GM12874 (cell line): ENCODE results near the gene MRM1.

ENCODE experiments used
- CTCF ChIP-seq: IDR thresholded peaks from 2 replicates; pipeline ENCODE4 v1.5.1; 2011; ENCODE audit warnings: low read depth, mild to moderate bottlenecking, control low read depth, low read length, moderate library complexity; ENCODE audit not compliant: insufficient read depth

Gene MRM1

GRCh38 chr17:36602030-36602748 is 806 bp downstream of the MRM1 start:
- TF ChIP-seq CTCF = no peak

DNA sequence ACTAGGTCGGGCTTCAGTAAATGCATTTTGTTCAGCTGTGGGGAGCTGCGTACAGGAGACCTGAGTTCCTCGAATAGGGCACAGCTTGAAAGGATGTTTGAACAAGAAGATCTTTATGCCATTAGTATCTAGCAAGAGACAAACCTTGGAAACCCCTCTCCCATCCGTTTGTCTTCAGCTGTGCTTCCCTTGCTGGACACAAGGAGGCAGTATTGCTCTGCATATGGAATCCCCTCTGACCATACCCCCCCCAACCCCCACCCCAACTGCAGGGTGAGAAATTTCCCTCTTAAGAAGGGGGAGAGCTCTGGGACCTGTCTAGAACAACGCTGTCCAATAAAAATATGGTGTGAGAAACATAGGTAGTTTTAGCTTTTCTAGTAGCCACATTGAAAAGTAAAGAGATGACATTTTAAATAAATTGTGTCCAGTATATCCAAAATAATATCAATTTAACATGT is 1.6 kb downstream of the MRM1 start:
- peak; percentile 86 for TF ChIP-seq CTCF

DNA sequence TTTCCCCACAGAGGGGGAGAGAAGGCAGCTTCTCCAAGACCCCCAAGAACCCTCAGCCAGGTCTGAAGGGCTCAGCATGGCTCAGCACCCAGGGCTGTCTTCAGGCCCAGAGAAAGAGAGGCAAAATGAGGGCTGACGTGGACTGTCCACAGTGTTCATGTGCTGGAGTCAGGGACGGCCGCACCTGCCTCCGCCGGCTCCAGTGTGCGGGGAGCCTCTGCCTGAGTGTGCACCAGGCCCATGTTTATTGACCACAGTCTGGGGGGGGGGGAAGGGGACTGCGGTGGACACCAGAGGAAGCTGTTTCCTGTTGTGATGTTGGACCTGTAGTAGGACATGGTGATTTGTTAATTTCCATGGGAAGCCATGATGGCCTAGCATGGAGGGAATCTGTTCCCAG is 6.9 kb downstream of the MRM1 start:
- no peak for TF ChIP-seq CTCF

- peak; percentile 35 for TF ChIP-seq CTCF
Observed at GRCh38 chr17:36608794-36609497, 7.6 kb downstream of the MRM1 start.

DNA sequence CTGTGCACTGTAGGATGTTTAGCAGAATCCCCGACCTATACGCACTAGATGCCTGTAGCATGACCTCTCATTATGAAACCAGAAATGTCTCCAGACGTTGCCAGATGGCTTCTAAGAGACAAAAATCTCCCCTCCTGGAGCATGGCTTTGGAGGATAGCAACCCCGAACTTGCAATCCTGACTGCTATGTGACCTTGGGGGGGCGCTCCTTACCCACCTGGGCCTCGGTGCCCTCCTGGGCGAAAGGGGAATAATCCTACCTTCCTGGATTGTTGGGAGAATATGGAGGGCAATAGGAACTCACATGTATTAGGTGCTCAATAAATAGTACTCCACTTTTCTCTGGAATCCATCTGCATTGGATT is 8.1 kb downstream of the MRM1 start:
- TF ChIP-seq CTCF = no peak

- no peak for TF ChIP-seq CTCF
Observed at GRCh38 chr17:36610474-36610873, 9.1 kb downstream of the MRM1 start.

DNA sequence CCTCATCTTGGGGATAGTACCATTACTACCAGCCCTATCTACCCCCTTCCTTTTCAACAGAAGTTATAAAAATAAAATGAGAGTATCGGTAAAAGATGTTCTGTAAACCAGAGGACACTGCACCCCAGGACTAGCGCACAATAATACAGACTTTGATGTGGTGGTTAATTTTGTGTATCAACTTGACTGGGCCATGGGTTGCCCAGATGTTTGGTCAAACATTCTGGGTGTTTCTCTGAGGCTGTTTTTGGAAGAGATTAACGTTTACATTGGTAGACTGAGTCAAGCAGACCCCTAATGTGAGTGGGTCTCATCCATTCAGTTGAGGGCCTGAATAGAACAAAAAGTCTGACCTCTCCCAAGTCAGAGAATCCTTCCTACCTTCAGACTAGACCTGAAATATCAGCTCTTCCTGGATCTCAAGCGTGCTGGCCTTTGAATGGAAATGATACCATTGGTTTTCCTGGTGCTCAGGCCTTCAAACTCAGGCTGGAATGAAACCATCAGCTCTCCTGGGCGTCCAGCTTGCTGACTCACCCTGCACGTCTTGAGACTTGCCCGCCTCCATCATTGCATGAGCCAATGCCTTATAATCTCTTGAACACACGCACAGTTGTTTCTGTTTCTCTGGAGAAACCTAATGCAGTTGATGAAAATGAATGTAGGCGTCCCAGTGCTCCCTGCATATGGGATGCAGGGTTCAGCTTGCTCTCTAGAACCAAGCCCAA is 10.1 kb downstream of the MRM1 start:
- TF ChIP-seq CTCF = no peak
